SJCRH30 (cell line): ENCODE results near the gene RBFOX1. TPM values are rescaled to one million over a fixed set of nuclear protein-coding genes. Genes with fewer than 3 reads are reported as not detected.
"Not testable (repeated sequence)": the region's sequence is repeated elsewhere in the genome, so short reads cannot be mapped to it uniquely, and the experiment has no call there.

Experiments
- DNase-seq, 2 experiments: peaks; one replicate each; pipeline ENCODE4 v3.0.0-alpha.2; 2015 to 2020
- H3K27ac ChIP-seq: fragments of 250-450 bp; sonication (Bioruptor Pico); 2 replicates; pipeline ENCODE4 v1.5.1; 2020; ENCODE audit warnings: mild to moderate bottlenecking, moderate library complexity
- H3K27me3 ChIP-seq: fragments of 250-450 bp; sonication (Bioruptor Pico); 2 replicates; pipeline ENCODE4 v1.5.1; 2020; ENCODE audit warnings: mild to moderate bottlenecking, moderate library complexity
- H3K36me3 ChIP-seq: fragments of 250-450 bp; sonication (Bioruptor Pico); 2 replicates; pipeline ENCODE4 v1.5.1; 2020; ENCODE audit warnings: mild to moderate bottlenecking, moderate library complexity
- H3K4me1 ChIP-seq: fragments of 250-450 bp; sonication (Bioruptor Pico); 2 replicates; pipeline ENCODE4 v1.5.1; 2020; ENCODE audit warnings: mild to moderate bottlenecking, moderate library complexity
- H3K4me3 ChIP-seq: fragments of 250-450 bp; sonication (Bioruptor Pico); 2 replicates; pipeline ENCODE4 v1.5.1; 2020; ENCODE audit warnings: mild to moderate bottlenecking, moderate library complexity
- H3K9me3 ChIP-seq: fragments of 250-450 bp; sonication (Bioruptor Pico); replicated peaks from 2 replicates; pipeline ENCODE4 v1.5.1; 2020; ENCODE audit warnings: mild to moderate bottlenecking, moderate library complexity
- total RNA-seq: library from RNA; depleted of rRNA; stranded (reverse); fragments of >200 nt; shearing (Covaris generic); gene quantifications from 2 replicates; pipeline ENCODE4 v1.2.3, GENCODE V29; 2014

RBFOX1 gene
- total RNA-seq, 1 experiment from 2014 or later, result 11.6 TPM

DNA sequence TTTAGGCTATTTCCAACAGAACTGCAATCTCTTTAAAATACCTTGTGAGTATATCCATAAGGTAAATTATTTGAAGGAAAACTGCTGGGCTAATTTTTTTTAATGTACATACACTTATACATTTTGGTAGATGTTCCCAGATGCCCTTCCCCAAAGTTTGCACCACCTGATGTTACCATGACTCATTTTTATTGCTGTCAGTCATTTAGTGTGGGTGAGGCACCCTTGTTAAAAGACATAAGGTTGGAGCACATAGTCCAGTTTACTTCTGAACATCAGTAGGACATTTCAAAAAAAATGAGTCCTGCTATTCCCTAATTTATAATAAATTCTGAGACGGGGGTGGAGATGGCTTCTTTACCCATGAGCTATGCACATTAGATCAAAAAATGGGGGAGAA, 138.6 kb downstream of the RBFOX1 start:
- DNase-seq, result no peak
- H3K4me1 ChIP-seq, result no peaks in the 10 kb centered on the region
- H3K9me3 ChIP-seq, result no peaks in the 10 kb centered on the region
- H3K4me3 ChIP-seq, result no peak overlapping the region
- H3K27me3 ChIP-seq, result no peaks in the 10 kb centered on the region
- H3K27ac ChIP-seq, result no peak overlapping the region
- no peaks in the 10 kb centered on the region for H3K36me3 ChIP-seq

DNA sequence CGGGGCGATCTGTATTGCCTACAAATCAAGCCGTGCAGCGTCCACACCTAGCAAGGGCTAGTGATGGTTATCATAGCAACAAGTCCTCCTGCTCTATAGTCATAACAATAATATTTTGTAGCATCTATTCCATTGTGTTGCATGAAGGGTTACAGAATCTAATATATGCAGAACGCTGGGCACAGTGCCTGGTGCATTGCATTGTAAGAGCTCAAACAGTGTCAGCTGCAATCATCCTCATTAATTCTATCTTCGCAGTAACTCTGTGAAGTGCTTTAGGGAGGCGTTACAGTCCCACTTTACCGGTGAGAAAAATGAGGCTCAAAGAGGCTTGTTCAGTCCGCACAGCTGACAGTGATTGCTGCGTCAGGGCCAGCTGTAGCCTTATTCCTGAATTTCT, 149.4 kb downstream of the RBFOX1 start:
- no peak for DNase-seq
- no peak overlapping the region for H3K27ac ChIP-seq
- no peaks in the 10 kb centered on the region for H3K9me3 ChIP-seq
- H3K27me3 ChIP-seq, result no peaks in the 10 kb centered on the region
- H3K4me1 ChIP-seq, result no peaks in the 10 kb centered on the region
- no peak overlapping the region for H3K4me3 ChIP-seq
- no peaks in the 10 kb centered on the region for H3K36me3 ChIP-seq

DNA sequence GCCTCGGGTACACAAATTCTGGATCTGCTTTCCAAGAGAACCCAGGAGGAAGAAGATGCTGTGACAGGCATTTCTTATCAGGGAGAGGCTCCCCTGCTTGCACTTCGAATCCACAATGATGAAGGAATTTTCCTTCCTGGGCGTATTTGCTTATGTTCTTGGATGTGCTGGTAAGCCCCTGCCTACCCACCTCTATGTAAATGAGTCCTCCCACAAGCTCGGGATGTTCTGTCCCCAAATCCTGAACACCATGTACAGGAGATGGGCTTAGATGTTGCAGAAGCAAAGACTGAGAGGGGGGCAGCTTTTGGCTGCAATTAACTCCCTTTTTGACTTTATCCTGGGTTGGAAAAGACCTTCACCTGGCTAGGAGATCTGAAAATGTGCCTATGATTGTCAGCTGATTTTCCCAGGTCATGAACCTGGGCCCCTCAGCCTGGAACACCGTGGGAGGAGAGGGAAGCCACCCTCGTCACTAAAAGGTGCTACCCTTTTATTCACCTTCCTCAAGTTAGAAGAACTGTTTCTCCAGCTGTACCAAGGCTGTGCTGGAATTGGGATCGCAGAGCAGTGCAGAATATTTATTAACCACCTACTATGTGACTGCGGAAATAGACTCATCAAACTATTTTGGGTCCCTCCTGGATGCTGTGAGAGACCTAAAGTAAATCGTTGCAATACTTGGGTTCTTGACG, 150.1 kb downstream of the RBFOX1 start:
- H3K4me3 ChIP-seq, result no peak overlapping the region
- H3K27me3 ChIP-seq, result no peaks in the 10 kb centered on the region
- H3K9me3 ChIP-seq, result no peaks in the 10 kb centered on the region
- DNase-seq, result no peak
- H3K4me1 ChIP-seq, result no peaks in the 10 kb centered on the region
- H3K27ac ChIP-seq, result no peak overlapping the region
- H3K36me3 ChIP-seq, result no peaks in the 10 kb centered on the region

DNA sequence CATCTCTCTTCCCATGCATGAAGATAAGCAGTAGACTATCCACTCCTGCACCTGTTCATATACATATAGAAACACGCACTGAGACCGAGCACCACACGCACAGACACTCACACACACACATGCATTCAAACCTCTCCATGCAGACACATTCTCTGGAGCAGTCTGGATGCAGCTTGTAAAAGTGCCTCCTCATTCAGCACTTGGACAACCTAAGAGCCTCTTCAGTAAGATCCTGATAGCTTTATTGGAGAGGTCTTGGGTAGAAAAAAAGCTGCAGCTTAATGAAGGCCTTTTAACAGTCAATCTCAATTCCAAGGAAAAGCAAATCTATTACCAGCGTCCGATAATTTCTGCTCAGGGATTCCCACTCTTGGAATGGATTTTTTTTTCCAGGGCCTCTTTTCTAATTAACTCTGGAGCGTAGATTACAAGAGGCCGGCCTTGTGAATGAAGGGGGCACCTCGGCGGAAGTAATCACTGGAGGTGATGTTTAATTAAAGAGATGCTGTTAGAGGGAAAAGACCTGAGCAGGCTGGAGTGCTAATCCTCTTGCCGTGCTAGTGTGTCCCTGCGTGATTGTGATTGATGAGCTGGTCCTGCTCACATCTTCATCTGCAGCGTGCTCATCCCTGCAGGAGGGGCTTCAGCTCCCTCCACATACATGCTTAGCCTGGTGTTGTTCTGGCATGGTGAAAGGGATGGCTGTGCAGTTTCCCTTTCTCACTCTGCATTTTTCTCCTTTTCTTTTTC, 155.1 kb downstream of the RBFOX1 start:
- no peak overlapping the region for H3K27ac ChIP-seq
- H3K9me3 ChIP-seq, result no peaks in the 10 kb centered on the region
- no peaks in the 10 kb centered on the region for H3K36me3 ChIP-seq
- H3K27me3 ChIP-seq, result no peaks in the 10 kb centered on the region
- no peaks in the 10 kb centered on the region for H3K4me1 ChIP-seq
- H3K4me3 ChIP-seq, result no peak overlapping the region
- DNase-seq, result no peak

DNA sequence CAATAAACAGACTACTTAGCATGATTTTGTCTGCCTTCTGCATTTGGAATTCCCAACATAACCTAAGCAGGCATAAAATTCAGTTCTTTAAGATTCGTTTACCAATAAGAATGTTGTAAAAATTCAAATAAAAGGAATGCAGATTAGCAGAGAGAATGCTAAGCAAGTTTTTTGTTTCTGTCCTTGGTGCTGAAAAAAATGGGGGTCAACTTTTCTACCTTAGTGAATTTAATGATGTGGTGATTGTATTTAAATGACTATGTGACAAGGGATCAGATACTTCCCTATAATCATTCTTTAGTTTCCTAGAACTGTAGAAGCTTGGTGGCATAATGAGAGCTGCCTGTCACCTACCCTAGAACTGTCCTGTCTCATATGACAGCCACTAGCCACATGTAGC, 159.5 kb downstream of the RBFOX1 start:
- H3K27ac ChIP-seq, result no peak overlapping the region
- H3K4me1 ChIP-seq, result no peaks in the 10 kb centered on the region
- peak in 1 of 2 experiments; percentile 31 for DNase-seq
- no peaks in the 10 kb centered on the region for H3K36me3 ChIP-seq
- H3K4me3 ChIP-seq, result no peak overlapping the region
- H3K9me3 ChIP-seq, result no peaks in the 10 kb centered on the region
- no peaks in the 10 kb centered on the region for H3K27me3 ChIP-seq

DNA sequence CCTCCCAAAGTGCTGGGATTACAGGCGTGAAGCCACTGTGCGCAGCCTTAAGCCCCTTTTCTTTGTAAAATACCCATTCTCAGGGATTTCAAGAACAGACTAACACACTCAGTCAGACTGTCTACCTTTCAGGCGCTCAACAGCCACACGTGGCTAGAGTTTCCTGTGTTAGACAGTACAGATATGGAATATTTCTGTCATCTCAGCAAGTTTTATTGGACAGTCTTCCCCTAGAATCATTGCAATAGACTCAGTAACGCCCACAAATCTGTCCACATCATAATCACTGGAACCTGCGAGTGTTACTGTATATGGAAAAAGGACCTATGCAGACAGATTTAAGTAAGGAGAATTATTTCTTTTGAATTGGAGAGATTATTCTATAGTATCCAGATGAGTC, 160.5 kb downstream of the RBFOX1 start:
- no peaks in the 10 kb centered on the region for H3K27me3 ChIP-seq
- H3K4me1 ChIP-seq, result no peaks in the 10 kb centered on the region
- H3K36me3 ChIP-seq, result no peaks in the 10 kb centered on the region
- no peaks in the 10 kb centered on the region for H3K9me3 ChIP-seq
- no peak overlapping the region for H3K27ac ChIP-seq
- no peak for DNase-seq
- no peak overlapping the region for H3K4me3 ChIP-seq

DNA sequence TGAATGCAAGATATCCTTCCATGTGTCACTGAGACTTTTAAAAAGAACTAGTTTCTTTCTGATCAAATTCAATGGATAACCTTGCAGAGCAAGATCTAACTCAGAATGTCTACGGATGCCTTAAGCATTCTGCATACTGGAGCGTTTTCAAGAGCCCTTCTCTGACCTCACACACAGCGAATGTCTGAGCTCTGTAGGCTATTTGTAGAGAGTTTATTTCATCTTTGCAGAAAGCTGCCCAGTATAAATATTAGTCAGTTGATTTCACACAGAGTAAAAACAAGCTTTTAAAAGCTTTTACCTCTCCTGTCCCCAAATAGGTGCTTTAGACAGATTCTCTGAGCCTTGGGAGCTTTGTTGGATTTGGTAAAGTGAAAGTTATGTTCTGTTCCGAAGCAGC, 165.0 kb downstream of the RBFOX1 start:
- H3K27me3 ChIP-seq, result no peaks in the 10 kb centered on the region
- no peak for DNase-seq
- no peaks in the 10 kb centered on the region for H3K9me3 ChIP-seq
- no peak overlapping the region for H3K4me3 ChIP-seq
- H3K4me1 ChIP-seq, result no peaks in the 10 kb centered on the region
- no peak overlapping the region for H3K27ac ChIP-seq
- H3K36me3 ChIP-seq, result no peaks in the 10 kb centered on the region

DNA sequence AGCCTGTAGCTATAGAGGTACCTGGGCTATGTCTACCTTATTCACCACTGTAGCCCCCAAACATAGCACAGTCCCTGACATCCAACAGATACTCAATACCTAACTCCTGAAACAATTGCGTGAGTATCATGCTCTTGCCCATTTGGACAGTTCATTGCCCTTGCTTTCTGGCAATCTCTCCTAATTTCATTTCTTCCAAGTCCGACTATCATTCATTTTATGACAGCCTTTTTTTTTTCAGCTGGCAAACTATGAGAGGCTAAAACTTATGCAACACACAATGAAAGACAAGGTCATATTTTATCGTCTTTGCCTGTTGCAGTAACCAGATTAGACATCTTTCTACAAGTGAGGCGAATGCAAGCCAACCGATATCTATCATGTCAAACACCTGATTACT, 169.2 kb downstream of the RBFOX1 start:
- no peak for DNase-seq
- Histone ChIP-seq H3K4me1 (0 out of 2 replicates have a peak, but pooled peaks cover 2% of the 10 kb centered on the region), H3K9me3 (no peaks in the 10 kb centered on the region), H3K27me3 (no peaks in the 10 kb centered on the region), H3K27ac (no peak overlapping the region), H3K36me3 (no peaks in the 10 kb centered on the region), H3K4me3 (no peak overlapping the region)

DNA sequence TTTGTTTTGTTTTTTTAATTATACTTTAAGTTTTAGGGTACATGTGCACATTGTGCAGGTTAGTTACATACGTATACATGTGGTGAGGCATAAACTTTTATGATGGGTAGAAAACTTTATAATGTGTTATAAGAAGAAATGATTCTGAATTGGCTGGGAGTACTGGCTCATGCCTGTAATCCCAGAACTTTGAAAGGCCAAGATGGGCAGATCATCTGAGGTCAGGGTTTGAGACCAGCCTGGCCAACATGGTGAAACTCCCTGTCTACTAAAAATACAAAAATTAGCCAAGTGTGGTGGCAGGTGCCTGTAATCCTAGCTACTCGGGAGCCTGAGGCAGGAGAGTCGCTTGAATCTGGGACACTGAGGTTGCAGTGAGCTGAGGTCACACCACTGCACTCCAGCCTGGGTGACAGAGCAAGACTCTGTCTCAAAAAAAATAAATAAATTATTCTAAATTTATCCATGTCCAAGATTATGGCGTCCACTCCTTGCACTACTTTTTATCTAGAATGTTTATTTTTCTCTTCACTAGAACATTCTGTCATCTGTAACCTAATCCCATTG, 170.0 kb downstream of the RBFOX1 start:
- H3K9me3 ChIP-seq, H3K27ac ChIP-seq, H3K4me1 ChIP-seq, H3K36me3 ChIP-seq, DNase-seq, H3K27me3 ChIP-seq, H3K4me3 ChIP-seq: not testable (repeated sequence)

DNA sequence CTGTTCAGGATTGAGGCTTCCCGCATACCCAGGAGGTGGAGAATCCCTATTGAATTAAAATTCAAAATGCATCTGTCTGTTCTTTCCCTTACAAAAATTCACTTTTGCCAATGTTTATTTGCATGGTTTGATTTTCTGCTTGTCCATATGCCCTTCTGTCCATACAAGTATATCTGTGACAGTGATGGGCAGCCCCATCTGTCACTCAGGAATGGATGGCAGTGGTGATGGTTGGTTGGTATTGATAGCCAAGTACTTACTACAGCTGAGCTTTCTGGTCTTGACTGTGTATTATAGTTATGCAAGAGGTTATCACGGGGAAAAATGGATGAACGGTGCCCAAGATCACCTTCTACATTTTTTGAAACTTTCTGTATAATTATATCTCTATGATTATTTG, 171.0 kb downstream of the RBFOX1 start:
- no peaks in the 10 kb centered on the region for H3K9me3 ChIP-seq
- no peak for DNase-seq
- no peaks in the 10 kb centered on the region for H3K36me3 ChIP-seq
- no peak overlapping the region for H3K27ac ChIP-seq
- H3K4me1 ChIP-seq, result 0 out of 2 replicates have a peak, but pooled peaks cover 2% of the 10 kb centered on the region
- no peaks in the 10 kb centered on the region for H3K27me3 ChIP-seq
- no peak overlapping the region for H3K4me3 ChIP-seq

DNA sequence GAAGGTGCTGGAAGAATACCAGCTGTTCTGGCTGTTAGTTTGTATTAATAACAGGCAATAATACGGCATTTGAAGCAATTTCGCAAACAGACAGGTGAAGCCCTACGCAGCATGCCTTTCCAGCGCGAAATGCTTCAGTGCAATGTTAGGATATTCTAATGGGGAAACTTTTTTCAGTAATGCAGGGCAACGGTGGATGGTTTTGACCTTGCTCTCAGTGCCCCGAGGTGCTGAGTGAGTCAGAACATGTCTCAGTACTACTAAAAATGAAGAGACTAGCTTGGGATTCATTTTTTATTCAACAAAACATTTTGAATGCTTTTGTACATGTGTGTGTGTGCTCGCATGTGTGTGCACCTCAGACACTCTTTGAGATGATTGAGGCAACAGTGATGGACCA, 172.2 kb downstream of the RBFOX1 start:
- no peaks in the 10 kb centered on the region for H3K9me3 ChIP-seq

DNA sequence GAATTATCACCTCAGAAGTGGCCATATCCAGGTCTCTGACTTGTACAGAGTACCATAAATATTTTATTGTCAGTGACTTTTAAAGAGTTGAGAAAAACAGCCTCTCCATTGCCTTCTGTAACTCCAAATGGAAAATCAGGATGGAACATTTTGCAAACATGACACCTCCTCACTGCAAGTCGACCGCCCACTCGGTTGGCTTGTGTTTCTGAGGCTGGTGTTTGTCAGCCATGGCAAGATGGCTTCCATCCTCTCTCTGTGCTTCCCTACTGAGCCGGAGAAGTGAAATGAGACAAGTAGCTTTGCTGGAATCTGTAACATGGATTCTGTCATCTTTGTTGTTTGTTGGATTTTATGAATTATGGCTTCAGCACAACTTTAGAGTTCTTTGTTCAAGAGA, 172.8 kb downstream of the RBFOX1 start:
- no peaks in the 10 kb centered on the region for H3K27me3 ChIP-seq
- DNase-seq, result no peak
- H3K9me3 ChIP-seq, result no peaks in the 10 kb centered on the region
- no peaks in the 10 kb centered on the region for H3K36me3 ChIP-seq
- H3K27ac ChIP-seq, result no peak overlapping the region
- no peak overlapping the region for H3K4me3 ChIP-seq
- H3K4me1 ChIP-seq, result peaks cover 16% of the 10 kb centered on the region; the same call in 1 of the 2 replicates

More for the DNA sequence above, 172.2 kb downstream of the RBFOX1 start:
- DNase-seq, result no peak
- no peak overlapping the region for H3K4me3 ChIP-seq
- H3K4me1 ChIP-seq, result peaks cover 10% of the 10 kb centered on the region; the same call in 1 of the 2 replicates
- no peaks in the 10 kb centered on the region for H3K36me3 ChIP-seq
- H3K27ac ChIP-seq, result no peak overlapping the region
- H3K27me3 ChIP-seq, result no peaks in the 10 kb centered on the region

DNA sequence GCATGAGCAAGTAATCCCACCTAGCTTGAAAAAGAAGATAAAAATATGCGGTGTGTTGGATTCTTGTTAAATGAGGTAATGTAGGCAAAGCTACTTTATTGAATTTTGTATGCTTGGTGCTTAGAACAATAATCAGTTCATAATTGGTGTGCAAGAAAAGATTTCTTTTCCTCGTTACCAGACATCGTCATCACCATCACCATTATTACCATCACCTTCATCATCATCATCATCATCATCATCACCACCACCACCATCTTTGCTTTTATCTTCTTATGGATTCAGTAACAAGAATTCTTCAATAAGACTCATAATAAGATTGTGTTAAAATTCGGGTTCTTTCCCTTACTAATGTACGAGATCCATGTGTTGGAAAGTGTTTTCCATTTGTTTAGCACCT, 173.7 kb downstream of the RBFOX1 start:
- no peak overlapping the region for H3K27ac ChIP-seq
- no peaks in the 10 kb centered on the region for H3K27me3 ChIP-seq
- H3K36me3 ChIP-seq, result no peaks in the 10 kb centered on the region
- H3K4me3 ChIP-seq, result no peak overlapping the region
- DNase-seq, result no peak
- no peaks in the 10 kb centered on the region for H3K9me3 ChIP-seq
- H3K4me1 ChIP-seq, result peaks cover 18% of the 10 kb centered on the region; the same call in 1 of the 2 replicates

DNA sequence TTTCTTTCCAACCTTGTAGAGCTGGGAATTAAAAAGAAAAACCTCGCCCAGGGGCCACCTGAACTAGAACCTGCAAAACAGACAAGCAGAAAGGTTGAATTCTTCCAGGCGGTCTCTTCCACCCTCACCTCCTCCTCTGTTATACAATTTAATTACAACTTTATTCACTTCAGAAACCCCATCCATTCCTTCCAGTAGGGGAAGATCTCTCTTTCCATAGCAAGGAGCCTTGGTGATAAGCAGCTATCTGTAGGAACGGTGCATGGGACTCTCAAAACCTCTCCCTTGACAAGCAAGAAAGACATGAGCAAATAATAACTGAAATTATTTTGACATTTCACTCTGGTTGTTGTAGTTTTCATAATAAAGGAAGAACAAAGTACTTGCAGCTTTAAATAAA, 176.0 kb downstream of the RBFOX1 start:
- Histone ChIP-seq H3K27ac (no peak overlapping the region), H3K36me3 (no peaks in the 10 kb centered on the region)

DNA sequence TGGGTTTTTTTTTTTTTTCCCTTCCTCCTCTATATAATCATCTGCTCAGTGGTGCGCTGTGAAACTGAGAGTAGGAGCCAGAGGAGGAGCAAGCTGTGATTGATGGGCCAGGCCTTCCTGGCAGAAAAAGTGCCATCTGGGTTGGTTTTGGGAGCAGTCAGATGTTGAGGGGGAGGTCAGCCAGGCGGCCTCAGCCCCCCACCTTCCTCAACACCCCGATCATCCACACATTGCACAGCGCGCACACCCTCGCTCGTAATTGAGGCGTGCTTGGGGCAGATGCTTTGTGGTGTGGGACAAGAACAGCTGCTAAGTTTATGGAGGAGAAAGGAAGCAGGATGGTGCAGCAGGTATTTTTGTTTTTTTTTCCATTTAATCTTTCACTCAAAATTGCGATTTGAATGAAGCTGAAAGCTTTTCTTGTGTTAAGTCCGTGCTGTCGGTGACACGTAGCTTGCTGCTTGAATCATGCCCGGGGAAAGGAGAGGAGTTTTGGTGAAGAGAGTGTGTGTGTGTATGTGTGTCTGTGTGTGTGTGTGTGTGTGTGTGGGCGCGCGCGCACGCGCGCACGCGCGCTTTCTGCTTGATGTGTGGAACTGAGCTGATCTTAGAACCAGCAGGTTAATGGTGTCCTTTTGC, 177.4 kb downstream of the RBFOX1 start:
- peak overlapping the region; percentile 46 for H3K4me3 ChIP-seq
- peak overlapping the region; percentile 51 for H3K27ac ChIP-seq
- H3K4me1 ChIP-seq, result peaks cover 18% of the 10 kb centered on the region; the same call in 1 of the 2 replicates
- H3K9me3 ChIP-seq, result no peaks in the 10 kb centered on the region
- no peaks in the 10 kb centered on the region for H3K27me3 ChIP-seq
- peak; percentile 59 to 77 for DNase-seq
- H3K36me3 ChIP-seq, result no peaks in the 10 kb centered on the region

More for the DNA sequence above, 176.0 kb downstream of the RBFOX1 start:
- DNase-seq, result no peak
- Histone ChIP-seq H3K27me3 (no peaks in the 10 kb centered on the region), H3K4me1 (peaks cover 18% of the 10 kb centered on the region; the same call in 1 of the 2 replicates), H3K4me3 (no peak overlapping the region), H3K9me3 (no peaks in the 10 kb centered on the region)
